ENCODE data around the gene FARP2.

DNA sequence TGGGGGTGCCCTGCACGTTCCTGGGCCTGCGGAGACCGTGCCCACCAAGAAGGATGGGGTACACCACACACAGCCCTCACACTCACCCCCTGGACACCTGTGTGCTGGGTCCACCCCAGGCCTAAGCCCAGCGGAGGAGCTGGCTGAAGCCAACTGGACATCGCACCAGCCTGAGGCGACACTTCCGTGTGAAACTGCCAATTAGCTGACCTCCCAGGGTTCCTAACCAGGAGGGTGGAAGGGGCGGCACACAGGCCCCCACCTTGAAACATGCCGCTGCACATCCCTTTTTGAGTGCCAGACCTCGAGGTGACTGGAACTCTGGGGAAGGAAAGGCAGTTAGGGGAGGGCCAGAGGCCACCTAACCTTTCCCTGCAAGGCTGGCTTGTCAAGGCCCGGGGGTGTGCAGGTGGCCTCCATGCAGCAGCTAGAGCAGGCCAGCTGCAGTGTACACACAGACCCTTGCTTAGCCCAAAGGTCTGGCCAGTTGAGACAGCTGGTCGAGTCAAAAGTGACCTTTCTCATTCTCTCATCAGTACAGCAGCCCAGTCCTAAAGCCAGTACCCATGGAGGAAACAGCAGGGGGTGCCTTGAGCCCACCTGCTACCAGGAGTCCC, 147.8 kb downstream of the FARP2 start:
- TF ChIP-seq CBX5 (IDR thresholded peaks at IDR 0.05; ENCODE audit: low read depth) (no peak), RAD21 (IDR thresholded peaks at IDR 0.05; ENCODE audit: insufficient read depth, low read depth, low read length) (no peak), JUND (IDR thresholded peaks at IDR 0.05; ENCODE audit: low read depth, low read length) (no peak), EZH2 (IDR thresholded peaks at IDR 0.05; ENCODE audit: borderline replicate concordance, control insufficient read depth, low read depth, low read length) (no peak), POLR2A (IDR thresholded peaks at IDR 0.05; ENCODE audit: low read depth, low read length) (no peak; the same call in 1 of the 2 replicates), FOS (IDR thresholded peaks at IDR 0.05; ENCODE audit: borderline replicate concordance, extremely low read depth, insufficient read length) (no peak), BACH1 (IDR thresholded peaks at IDR 0.05; ENCODE audit: borderline replicate concordance) (no peak), POLR2AphosphoS5 (IDR thresholded peaks at IDR 0.05; ENCODE audit: low read length) (no peak), PAX5 (IDR thresholded peaks at IDR 0.05; ENCODE audit: borderline replicate concordance, low read depth, low read length) (no peak), CHD1 (IDR thresholded peaks at IDR 0.05; ENCODE audit: low read depth, low read length) (no peak), MYB (IDR thresholded peaks at IDR 0.05; ENCODE audit: borderline replicate concordance, low read depth, low read length) (no peak)
- TF ChIP-seq, protein P1, sequence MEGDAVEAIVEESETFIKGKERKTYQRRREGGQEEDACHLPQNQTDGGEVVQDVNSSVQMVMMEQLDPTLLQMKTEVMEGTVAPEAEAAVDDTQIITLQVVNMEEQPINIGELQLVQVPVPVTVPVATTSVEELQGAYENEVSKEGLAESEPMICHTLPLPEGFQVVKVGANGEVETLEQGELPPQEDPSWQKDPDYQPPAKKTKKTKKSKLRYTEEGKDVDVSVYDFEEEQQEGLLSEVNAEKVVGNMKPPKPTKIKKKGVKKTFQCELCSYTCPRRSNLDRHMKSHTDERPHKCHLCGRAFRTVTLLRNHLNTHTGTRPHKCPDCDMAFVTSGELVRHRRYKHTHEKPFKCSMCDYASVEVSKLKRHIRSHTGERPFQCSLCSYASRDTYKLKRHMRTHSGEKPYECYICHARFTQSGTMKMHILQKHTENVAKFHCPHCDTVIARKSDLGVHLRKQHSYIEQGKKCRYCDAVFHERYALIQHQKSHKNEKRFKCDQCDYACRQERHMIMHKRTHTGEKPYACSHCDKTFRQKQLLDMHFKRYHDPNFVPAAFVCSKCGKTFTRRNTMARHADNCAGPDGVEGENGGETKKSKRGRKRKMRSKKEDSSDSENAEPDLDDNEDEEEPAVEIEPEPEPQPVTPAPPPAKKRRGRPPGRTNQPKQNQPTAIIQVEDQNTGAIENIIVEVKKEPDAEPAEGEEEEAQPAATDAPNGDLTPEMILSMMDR (IDR thresholded peaks at IDR 0.05 in 2 of 3, conservative IDR thresholded peaks at IDR 0.05 in 1 of 3; ENCODE audit: control insufficient read depth in 2 of 3, extremely low read depth in 1 of 3, insufficient read depth in 1 of 3, low read depth in 3 of 3, low read length in 3 of 3): no peak
- TF ChIP-seq, protein P2, sequence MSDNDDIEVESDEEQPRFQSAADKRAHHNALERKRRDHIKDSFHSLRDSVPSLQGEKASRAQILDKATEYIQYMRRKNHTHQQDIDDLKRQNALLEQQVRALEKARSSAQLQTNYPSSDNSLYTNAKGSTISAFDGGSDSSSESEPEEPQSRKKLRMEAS (IDR thresholded peaks at IDR 0.05; ENCODE audit: low read depth, low read length): no peak

Data from GM12878 (cell line).